Small intestine (tissue), 7 donors: ENCODE results near the gene UQCC3. TPM values are rescaled to one million over a fixed set of nuclear protein-coding genes. Genes with fewer than 3 reads are reported as not detected.
"Not testable (repeated sequence)": the region's sequence is repeated elsewhere in the genome, so short reads cannot be mapped to it uniquely, and the experiment has no call there.

Experiments
- DNase-seq, 2 donors: peaks; one replicate each; pipeline versions ENCODE4 v3.0.0 to v3.0.0-alpha.2; 2013
- FAIRE-seq: peaks from 2 replicates; lab custom pipeline; 2012; peaks lifted over from hg19 to GRCh38; lab: Jason Lieb, UNC
- H3K27ac ChIP-seq, 3 donors: one replicate each; pipeline ENCODE4 v1.5.1; 2013; ENCODE audit warnings: low read length in 2 of 3, mild to moderate bottlenecking in 2 of 3, control low read depth in 1 of 3, inconsistent platforms in 1 of 3, low read depth in 1 of 3, moderate library complexity in 1 of 3
- H3K27me3 ChIP-seq, 3 donors: one replicate each; pipeline ENCODE4 v1.6.1; 2013; ENCODE audit warnings: low read length in 3 of 3, inconsistent platforms in 1 of 3; ENCODE audit not compliant: control insufficient read depth in 3 of 3, insufficient read depth in 3 of 3
- H3K36me3 ChIP-seq, 3 donors: one replicate each; pipeline ENCODE4 v1.6.1; 2013; ENCODE audit warnings: low read length in 3 of 3, inconsistent platforms in 1 of 3, low read depth in 1 of 3, mild to moderate bottlenecking in 1 of 3, moderate library complexity in 1 of 3; ENCODE audit not compliant: control insufficient read depth in 3 of 3, insufficient read depth in 2 of 3
- H3K4me1 ChIP-seq, 3 donors: one replicate each; pipeline ENCODE4 v1.6.1; 2013; ENCODE audit warnings: low read length in 2 of 3, inconsistent platforms in 1 of 3, low read depth in 1 of 3, mild to moderate bottlenecking in 1 of 3, moderate library complexity in 1 of 3; ENCODE audit not compliant: control insufficient read depth in 3 of 3, insufficient read depth in 2 of 3
- H3K4me3 ChIP-seq, 3 donors: one replicate each; pipeline ENCODE4 v1.5.1; 2013; ENCODE audit warnings: low read length in 3 of 3, control low read depth in 1 of 3, inconsistent platforms in 1 of 3, low read depth in 1 of 3, mild to moderate bottlenecking in 1 of 3, moderate library complexity in 1 of 3
- H3K9me3 ChIP-seq, 2 donors: one replicate each; pipeline ENCODE4 v1.6.1; 2013; ENCODE audit warnings: low read depth in 1 of 2, low read length in 1 of 2; ENCODE audit not compliant: control insufficient read depth in 2 of 2, insufficient read depth in 1 of 2
- WGBS, 3 donors: extraction: QIAGEN DNeasy Blood & Tissue Kit; methylation state at CpG; one replicate each; pipeline ENCODE4 v1.1.7; 2013; 5-methylcytosine and 5-hydroxymethylcytosine counted together
- polyA plus RNA-seq, 4 donors: library from polyadenylated mRNA; stranded (reverse) in 3 of 4; unstranded in 1 of 4; fragments of 200-250 nt in 3 of 4; fragments of 120-200 nt in 1 of 4; gene quantifications; one replicate each; pipeline versions ENCODE4 v1.2.1 to v1.2.3, GENCODE V29; 2013
- donor health status: healthy with polysubstance abuse.
- donor health status: control.
- donor health status: control.
- donor health status: Bipolar disorder and iron deficiency.
- donor health status: healthy.

Gene UQCC3
- polyA plus RNA-seq, 4 donors: 11.4 to 34.9 (median 23.4) TPM

DNA sequence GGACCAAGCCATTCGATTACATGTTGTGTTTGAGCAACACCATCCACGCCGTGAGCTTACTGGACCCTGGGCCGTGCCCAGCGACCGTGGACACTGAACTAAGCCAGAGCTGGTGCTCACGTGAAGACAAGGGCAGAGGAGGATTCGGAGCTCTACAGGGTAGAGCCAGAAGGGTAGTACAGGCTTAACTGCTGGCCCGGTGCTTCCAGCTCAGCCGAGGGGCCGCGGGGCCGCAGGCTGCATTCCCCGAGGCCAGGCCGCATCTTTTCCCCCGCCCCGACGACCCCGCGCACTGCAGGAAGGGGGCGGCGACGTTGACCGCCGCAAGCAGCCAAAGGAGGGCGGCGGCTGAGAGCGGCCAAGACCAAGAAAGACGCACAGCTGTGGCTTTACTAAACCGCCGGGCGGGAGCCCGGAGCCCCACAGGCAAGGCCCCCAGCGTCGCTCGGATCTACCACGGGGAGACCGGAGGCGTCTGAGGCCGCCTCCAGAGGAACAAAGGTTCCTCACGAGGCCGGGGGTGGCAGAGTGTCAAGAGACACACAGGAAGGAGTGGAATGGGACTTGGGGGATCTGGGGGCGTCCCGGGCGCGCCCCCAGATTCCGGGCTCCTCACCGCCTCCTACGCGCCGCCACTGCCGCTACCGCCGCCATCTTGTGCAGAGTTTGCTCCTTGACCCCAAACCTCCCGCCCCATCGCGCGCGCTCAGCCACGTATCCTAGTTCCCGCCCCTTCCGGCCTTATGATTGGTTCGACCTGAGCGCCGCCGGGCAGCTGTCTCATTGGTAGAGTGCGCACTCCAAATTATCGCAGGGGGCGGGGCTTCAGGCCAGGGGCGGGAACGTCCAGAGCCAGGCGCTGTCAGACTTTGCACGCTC lies 25.3 kb upstream of the UQCC3 start, which contains the start of gene GANAB:
Gene GANAB (minus strand): TSS at position 668 of the 879 bp plus-strand sequence. CDS start 14 bp downstream, at position 654.
- H3K27ac ChIP-seq: peak within 1 kb of the TSS; percentile 66 to 97 (median 88)
- DNase-seq (peak; percentile 99), FAIRE-seq (no peak)
- H3K36me3 ChIP-seq: peaks cover 0 to 54% (median 3%) of the 10 kb centered on the region in 3 donors
- H3K9me3 ChIP-seq: no peaks in the 10 kb centered on the region
- peak within 1 kb of the TSS; percentile 65 to 99 (median 97) for H3K4me3 ChIP-seq
- 0 to 1% (median 0%) methylated on average over 68 to 73 of the region's 73 CpGs for whole genome bisulfite sequencing, 3 donors
- H3K4me1 ChIP-seq: peaks cover 5 to 17% (median 6%) of the 10 kb centered on the region in 3 donors
- H3K27me3 ChIP-seq: no peaks in the 10 kb centered on the region

- DNase-seq (no peak), FAIRE-seq (no peak)
- Histone ChIP-seq H3K4me3 (peak overlapping the region in 1 of 3 donors; percentile 13), H3K27me3 (no peaks in the 10 kb centered on the region), H3K4me1 (peaks cover 5 to 17% (median 6%) of the 10 kb centered on the region in 3 donors), H3K36me3 (peaks cover 0 to 52% (median 3%) of the 10 kb centered on the region in 3 donors), H3K27ac (peak overlapping the region in 2 of 3 donors; percentile 63 to 73), H3K9me3 (no peaks in the 10 kb centered on the region)
- 63 to 69% (median 65%) methylated on average over 32 of the region's 32 CpGs for WGBS, 3 donors
Observed at GRCh38 chr11:62646825-62647608, 24.5 kb upstream of the UQCC3 start.

DNA sequence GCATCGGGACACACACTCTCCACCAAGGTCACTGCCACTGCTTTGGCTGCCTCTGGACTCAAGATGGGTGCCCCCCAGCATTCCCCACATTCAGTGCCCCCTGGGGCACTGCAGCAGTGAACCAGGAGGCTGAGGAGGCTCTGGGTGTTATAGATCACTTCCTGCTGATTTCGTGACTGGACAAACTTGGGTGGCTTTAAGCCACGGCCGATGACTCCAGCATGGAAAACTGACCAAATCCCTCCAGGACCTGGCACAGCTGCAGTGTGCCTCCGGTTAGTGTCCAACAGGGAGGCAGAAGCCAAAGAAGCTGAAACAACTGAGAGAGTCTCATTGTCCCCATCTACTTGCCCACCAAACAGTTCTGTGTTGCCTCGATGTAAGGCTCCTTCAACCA lies 23.9 kb upstream of the UQCC3 start:
- Histone ChIP-seq H3K4me3 (no peak overlapping the region), H3K9me3 (no peaks in the 10 kb centered on the region), H3K27me3 (no peaks in the 10 kb centered on the region), H3K36me3 (peaks cover 0 to 49% (median 3%) of the 10 kb centered on the region in 3 donors), H3K4me1 (peaks cover 5 to 17% (median 6%) of the 10 kb centered on the region in 3 donors), H3K27ac (no peak overlapping the region)
- no peak for DNase-seq
- FAIRE-seq: no peak
- 85 to 88% (median 88%) methylated on average over 6 of the region's 6 CpGs for WGBS, 3 donors

DNA sequence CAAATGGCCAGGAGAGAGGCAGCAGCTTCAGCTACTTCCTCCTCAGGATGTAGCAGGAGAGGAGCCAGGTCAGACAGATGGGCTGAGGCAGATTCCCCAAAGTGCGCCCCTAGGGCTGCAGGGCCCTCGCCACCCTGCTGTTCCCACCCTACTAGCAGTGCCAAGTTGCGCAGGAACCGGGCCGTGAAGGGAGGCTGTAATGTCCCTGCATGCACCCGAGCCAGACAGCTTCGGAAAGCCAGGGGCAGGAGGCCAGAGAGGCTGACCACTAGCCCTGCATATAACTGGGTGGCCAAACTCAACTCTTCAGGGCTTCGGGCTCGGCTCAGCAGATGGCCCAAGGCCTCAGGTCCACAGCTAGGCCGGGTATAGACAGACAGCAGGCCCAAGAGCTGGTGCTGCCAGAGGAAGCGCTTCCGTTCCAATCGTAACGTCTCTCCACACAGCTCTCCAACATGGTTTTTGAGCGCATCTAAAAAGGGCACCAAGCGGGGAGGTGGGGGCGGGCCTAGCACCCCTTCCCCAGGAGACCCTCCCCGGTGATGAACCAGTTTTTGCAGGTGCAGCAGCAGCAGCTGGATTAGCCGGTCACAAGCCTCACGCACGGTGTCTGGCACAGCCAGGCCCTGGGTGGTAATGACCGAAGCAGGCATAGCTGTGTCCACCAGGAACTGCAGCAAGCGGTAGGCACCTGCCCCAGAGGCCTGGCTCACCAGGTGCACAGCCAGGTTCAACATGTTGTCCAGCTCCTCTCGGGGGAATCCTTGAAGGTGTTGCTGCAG lies 23.1 kb upstream of the UQCC3 start:
- Histone ChIP-seq H3K27me3 (no peaks in the 10 kb centered on the region), H3K4me1 (peaks cover 5 to 17% (median 6%) of the 10 kb centered on the region in 3 donors), H3K36me3 (peaks cover 0 to 45% (median 3%) of the 10 kb centered on the region in 3 donors), H3K27ac (no peak overlapping the region), H3K4me3 (no peak overlapping the region), H3K9me3 (no peaks in the 10 kb centered on the region)
- no peak for FAIRE-seq
- 91 to 94% (median 94%) methylated on average over 24 of the region's 24 CpGs for WGBS, 3 donors
- DNase-seq: no peak

GRCh38 chr11:62648967-62649364 lies 22.5 kb upstream of the UQCC3 start:
- 91 to 94% (median 94%) methylated on average over 11 of the region's 11 CpGs for WGBS, 3 donors
- H3K4me3 ChIP-seq: no peak overlapping the region
- no peak overlapping the region for H3K27ac ChIP-seq
- no peak for DNase-seq
- H3K4me1 ChIP-seq: peaks cover 5 to 17% (median 6%) of the 10 kb centered on the region in 3 donors
- no peaks in the 10 kb centered on the region for H3K27me3 ChIP-seq
- H3K36me3 ChIP-seq: peaks cover 0 to 39% (median 3%) of the 10 kb centered on the region in 3 donors
- H3K9me3 ChIP-seq: no peaks in the 10 kb centered on the region
- no peak for FAIRE-seq

DNA sequence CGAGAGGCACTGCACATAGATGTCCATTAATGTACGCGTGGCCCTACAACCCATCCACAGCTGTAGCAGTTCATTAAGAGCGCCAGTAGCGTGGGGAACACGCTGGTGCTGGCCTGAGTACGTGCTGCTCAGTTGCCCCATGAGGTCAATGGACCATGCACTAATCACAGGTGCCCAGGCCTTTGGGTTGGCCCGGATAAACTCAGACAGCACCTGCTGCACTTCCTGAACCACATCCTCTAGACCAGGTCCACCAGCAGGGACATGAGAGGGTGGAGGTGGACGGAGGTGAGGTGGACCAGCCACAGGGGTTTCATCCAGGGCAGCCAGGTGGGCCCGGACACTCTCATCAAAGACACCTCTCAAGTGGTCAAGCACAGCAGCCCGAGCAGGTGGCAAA lies 22.0 kb upstream of the UQCC3 start:
- WGBS, 3 donors: 90 to 91% (median 91%) methylated on average over 11 of the region's 11 CpGs
- no peak overlapping the region for H3K27ac ChIP-seq
- peaks cover 5 to 12% (median 6%) of the 10 kb centered on the region in 3 donors for H3K4me1 ChIP-seq
- peaks cover 0 to 35% (median 3%) of the 10 kb centered on the region in 3 donors for H3K36me3 ChIP-seq
- DNase-seq (no peak), FAIRE-seq (no peak)
- no peaks in the 10 kb centered on the region for H3K27me3 ChIP-seq
- no peaks in the 10 kb centered on the region for H3K9me3 ChIP-seq
- H3K4me3 ChIP-seq: no peak overlapping the region

DNA sequence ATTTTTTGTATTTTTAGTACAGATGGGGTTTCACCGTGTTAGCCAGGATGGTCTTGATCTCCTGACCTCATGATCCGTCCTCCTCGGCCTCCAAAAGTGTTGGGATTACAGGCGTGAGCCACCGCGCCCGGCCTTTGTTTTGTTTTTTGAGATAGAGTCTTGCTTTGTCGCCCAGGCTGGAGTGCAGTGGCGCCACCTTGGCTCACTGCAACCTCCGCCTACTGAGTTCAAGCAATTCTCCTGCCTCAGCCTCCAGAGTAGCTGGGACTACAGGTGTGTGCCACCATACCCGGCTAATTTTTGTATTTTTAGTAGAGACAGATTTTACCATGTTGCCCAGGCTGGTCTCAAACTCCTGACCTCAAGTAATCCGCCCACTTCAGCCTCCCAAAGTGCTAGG lies 21.2 kb upstream of the UQCC3 start:
- DNase-seq, H3K27ac ChIP-seq, H3K9me3 ChIP-seq, H3K4me1 ChIP-seq, H3K27me3 ChIP-seq, FAIRE-seq, H3K4me3 ChIP-seq: not testable (repeated sequence)
- peaks cover 0 to 31% (median 3%) of the 10 kb centered on the region in 3 donors for H3K36me3 ChIP-seq
- WGBS, 3 donors: 92 to 94% (median 92%) methylated on average over 12 of the region's 12 CpGs
